Heart right ventricle (tissue), 16 donors: Measurements from ENCODE around the gene PTPRG. TPM values are rescaled to one million over a fixed set of nuclear protein-coding genes. Genes with fewer than 3 reads are reported as not detected.

Experiments
- ATAC-seq, 8 donors: fragments of 200-7000 bp; cut with Tn5 transposase; one replicate each; pipeline ENCODE4 v1.9.1; 2020; ENCODE audit warnings: mild to moderate bottlenecking in 8 of 8, moderate library complexity in 8 of 8, moderate number of reproducible peaks in 1 of 8
- DNase-seq, 2 donors: peaks; one replicate each; pipeline ENCODE4 v3.0.0-alpha.2; 2020
- H3K27ac ChIP-seq, 10 donors: fragments of 200-600 bp; sonication (generic) in 2 of 10; one replicate each; pipeline versions ENCODE4 v1.5.0 to v1.8.0; 2020 to 2022; ENCODE audit warnings: mild to moderate bottlenecking in 3 of 10
- H3K27me3 ChIP-seq, 7 donors: fragments of 200-600 bp; one replicate each; pipeline ENCODE4 v1.8.0; 2021 to 2022; ENCODE audit warnings: mild to moderate bottlenecking in 2 of 7
- H3K36me3 ChIP-seq, 9 donors: fragments of 200-600 bp; sonication (generic) in 1 of 9; one replicate each; pipeline versions ENCODE4 v1.5.0 to v1.8.0; 2020 to 2022; ENCODE audit warnings: mild to moderate bottlenecking in 2 of 9
- H3K4me1 ChIP-seq, 9 donors: fragments of 200-600 bp; sonication (generic) in 1 of 9; one replicate each; pipeline versions ENCODE4 v1.5.0 to v1.8.0; 2020 to 2022; ENCODE audit warnings: mild to moderate bottlenecking in 4 of 9
- H3K4me3 ChIP-seq, 10 donors: fragments of 200-600 bp; sonication (generic) in 2 of 10; one replicate each; pipeline versions ENCODE4 v1.5.0 to v1.8.0; 2020 to 2022; ENCODE audit warnings: mild to moderate bottlenecking in 7 of 10, moderate library complexity in 2 of 10
- H3K9me3 ChIP-seq, 11 donors: fragments of 200-600 bp in 10 of 11; sonication (generic) in 2 of 11; one replicate each; pipeline versions ENCODE4 v1.5.0 to v1.8.0; 2013 to 2022; ENCODE audit warnings: mild to moderate bottlenecking in 2 of 11, control low read depth in 1 of 11, moderate library complexity in 1 of 11
- WGBS, 2 donors: extraction: QIAGEN DNeasy Blood & Tissue Kit; methylation state at CpG; one replicate each; pipeline ENCODE4 v1.1.7; 2013; ENCODE audit warnings: inconsistent platforms in 1 of 2; 5-methylcytosine and 5-hydroxymethylcytosine counted together
- intact Hi-C, 10 donors: fragments of 100-400 bp; cut with DNase I; formaldehyde crosslinking; loops; one replicate each; pipeline versions ENCODE4 v1.11.1 to v1.14.2; 2022
- polyA plus RNA-seq, 2 donors: library from polyadenylated mRNA; stranded (reverse); fragments of 200-250 nt; gene quantifications; one replicate each; pipeline ENCODE4 v1.2.3, GENCODE V29; 2013
- total RNA-seq, 10 donors: library from RNA; stranded (reverse); fragmentation: NEBNext Ultra II Directional in 3 of 10; extraction: Animal tissue kit (Norgen Biotek cat#: 25700) in 3 of 10; gene quantifications; one replicate each; pipeline versions ENCODE4 v1.2.1 to v1.2.4, GENCODE V29; 2021 to 2023
- TF ChIP-seq, protein P1 (sequence below), 9 donors: fragments of 200-600 bp; sonication (generic) in 2 of 9; IDR thresholded peaks; one replicate each; pipeline versions ENCODE4 v1.5.0 to v1.8.0; 2021 to 2022; ENCODE audit warnings: antibody characterized with exemption in 9 of 9, mild to moderate bottlenecking in 5 of 9, moderate library complexity in 1 of 9
- donor health status: Arrhythmogenic right ventricular cardiomyopathy.
- donor health status: ischemic (EF 13 %, LVEDD 7.1; RV severe dilation, severe dysfunction).
- donor health status: healthy with polysubstance abuse.
- donor health status: DM: no; HTN: yes; CAD: no.
- donor health status: DM: no; HTN: no; CAD: no.
- donor health status: ischemic (EF 25% LVEDD 6.9; RV normal size, moderate dysfunction).
- donor health status: ischemic (EF 25% LVEDD 5.7; RV mildly dilated, moderate dysfunction).
- donor health status: healthy.
- donor health status: DM: yes; HTN: yes; CAD: no.
- donor health status: Ischemic cardiomyopathy.
- donor health status: ischemic (EF 35%, LVEDD 5.7; RV mildly dilated, moderate dysfunction).
- donor health status: nonischemic (EF 11% LVEDD 7.7; RV severe dilation, severe dysfunction).
- donor health status: DM: yes; HTN: yes; CAD: no.
- donor health status: PGD.
- donor health status: ischemic (EF 29% LVEDD 5.4; RV normal size, mild dysfunction).
- donor health status: nonischemic (EF 23%, LVEDD 6.1; RV moderate dilation, normal function).

PTPRG gene
- total and polyA plus RNA-seq, 12 donors = 10.1 to 38.3 (median 32.6) TPM

DNA sequence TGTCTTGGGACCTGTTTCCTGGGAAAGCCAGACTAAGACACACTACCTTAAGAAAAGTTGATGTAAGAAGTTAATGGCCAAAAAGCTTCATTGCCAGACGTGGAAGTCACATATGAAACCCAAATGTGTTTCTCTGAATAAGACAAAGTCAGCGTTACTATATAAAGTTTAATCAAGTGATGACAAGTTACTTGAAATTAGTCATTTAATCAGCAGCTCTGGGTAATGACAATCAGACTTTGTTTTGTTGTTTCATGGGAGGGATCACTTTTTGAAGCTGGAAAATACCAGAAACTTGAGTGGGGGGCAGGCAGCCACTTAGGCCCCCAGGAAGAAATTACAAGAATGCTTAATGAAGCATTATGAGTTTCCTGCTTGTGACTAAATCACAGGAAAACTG is 218.6 kb downstream of the PTPRG start:
- ATAC-seq = no peak

DNA sequence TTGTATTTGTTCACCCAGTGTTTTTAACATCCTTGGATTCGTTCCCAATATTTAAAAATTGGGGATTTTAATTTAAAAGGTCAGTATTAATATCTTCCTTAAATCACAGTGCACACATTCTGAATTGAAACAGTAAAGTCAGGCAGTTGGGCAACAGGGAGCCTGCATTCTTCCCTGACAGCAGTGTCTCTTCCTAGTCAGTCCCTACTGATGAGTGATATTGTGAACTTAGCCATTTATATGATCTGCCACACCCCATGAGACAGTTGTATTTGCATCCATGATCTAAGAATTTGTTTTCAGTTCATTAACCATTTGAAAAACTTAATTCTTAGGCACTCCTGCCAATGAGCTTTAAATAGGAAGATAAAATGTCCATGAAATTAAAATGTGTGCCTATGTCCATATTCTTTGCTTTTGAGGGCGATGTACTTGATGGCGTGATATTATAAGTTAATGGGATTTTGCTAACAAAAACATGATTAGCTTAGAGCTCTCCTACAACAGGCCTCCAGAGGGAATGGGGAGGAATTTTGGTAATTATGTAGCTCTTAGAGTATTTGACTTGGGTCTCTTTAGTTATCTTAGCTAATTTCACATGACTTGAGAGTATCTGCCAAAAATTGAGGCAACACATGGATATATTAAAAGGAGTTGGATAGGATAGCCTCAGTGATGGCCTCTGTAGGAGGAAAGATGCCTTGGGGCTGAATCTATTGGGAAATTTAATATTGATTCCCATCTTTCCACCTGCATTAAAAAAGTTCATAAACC is 219.3 kb downstream of the PTPRG start:
- H3K27me3 ChIP-seq = no peaks in the 10 kb centered on the region
- peak overlapping the region in 1 of 10 donors; percentile 39 for H3K27ac ChIP-seq
- TF ChIP-seq, protein P1, sequence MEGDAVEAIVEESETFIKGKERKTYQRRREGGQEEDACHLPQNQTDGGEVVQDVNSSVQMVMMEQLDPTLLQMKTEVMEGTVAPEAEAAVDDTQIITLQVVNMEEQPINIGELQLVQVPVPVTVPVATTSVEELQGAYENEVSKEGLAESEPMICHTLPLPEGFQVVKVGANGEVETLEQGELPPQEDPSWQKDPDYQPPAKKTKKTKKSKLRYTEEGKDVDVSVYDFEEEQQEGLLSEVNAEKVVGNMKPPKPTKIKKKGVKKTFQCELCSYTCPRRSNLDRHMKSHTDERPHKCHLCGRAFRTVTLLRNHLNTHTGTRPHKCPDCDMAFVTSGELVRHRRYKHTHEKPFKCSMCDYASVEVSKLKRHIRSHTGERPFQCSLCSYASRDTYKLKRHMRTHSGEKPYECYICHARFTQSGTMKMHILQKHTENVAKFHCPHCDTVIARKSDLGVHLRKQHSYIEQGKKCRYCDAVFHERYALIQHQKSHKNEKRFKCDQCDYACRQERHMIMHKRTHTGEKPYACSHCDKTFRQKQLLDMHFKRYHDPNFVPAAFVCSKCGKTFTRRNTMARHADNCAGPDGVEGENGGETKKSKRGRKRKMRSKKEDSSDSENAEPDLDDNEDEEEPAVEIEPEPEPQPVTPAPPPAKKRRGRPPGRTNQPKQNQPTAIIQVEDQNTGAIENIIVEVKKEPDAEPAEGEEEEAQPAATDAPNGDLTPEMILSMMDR (IDR thresholded peaks at IDR 0.05) = no peak
- intact Hi-C loops = no loop called here
- no peaks in the 10 kb centered on the region for H3K36me3 ChIP-seq
- no peaks in the 10 kb centered on the region for H3K9me3 ChIP-seq
- peak in 5 of 8 donors; percentile 36 to 64 (median 59) for ATAC-seq
- peaks cover 5 to 43% (median 25%) of the 10 kb centered on the region in 9 donors for H3K4me1 ChIP-seq
- 67 to 77% methylated on average over 3 of the region's 3 CpGs for WGBS, 2 donors
- H3K4me3 ChIP-seq = no peak overlapping the region
- DNase-seq = no peak

More for the DNA sequence above, 218.6 kb downstream of the PTPRG start:
- WGBS, 2 donors = 29 to 45% methylated on average over 2 of the region's 2 CpGs
- Histone ChIP-seq H3K9me3 (no peaks in the 10 kb centered on the region), H3K4me1 (peaks cover 5 to 44% (median 25%) of the 10 kb centered on the region in 9 donors), H3K27me3 (no peaks in the 10 kb centered on the region), H3K27ac (peak overlapping the region in 1 of 10 donors; percentile 39), H3K4me3 (no peak overlapping the region), H3K36me3 (no peaks in the 10 kb centered on the region)
- no peak for DNase-seq
- intact Hi-C loops = no loop called here
- TF ChIP-seq, protein P1 (IDR thresholded peaks at IDR 0.05) = no peak

DNA sequence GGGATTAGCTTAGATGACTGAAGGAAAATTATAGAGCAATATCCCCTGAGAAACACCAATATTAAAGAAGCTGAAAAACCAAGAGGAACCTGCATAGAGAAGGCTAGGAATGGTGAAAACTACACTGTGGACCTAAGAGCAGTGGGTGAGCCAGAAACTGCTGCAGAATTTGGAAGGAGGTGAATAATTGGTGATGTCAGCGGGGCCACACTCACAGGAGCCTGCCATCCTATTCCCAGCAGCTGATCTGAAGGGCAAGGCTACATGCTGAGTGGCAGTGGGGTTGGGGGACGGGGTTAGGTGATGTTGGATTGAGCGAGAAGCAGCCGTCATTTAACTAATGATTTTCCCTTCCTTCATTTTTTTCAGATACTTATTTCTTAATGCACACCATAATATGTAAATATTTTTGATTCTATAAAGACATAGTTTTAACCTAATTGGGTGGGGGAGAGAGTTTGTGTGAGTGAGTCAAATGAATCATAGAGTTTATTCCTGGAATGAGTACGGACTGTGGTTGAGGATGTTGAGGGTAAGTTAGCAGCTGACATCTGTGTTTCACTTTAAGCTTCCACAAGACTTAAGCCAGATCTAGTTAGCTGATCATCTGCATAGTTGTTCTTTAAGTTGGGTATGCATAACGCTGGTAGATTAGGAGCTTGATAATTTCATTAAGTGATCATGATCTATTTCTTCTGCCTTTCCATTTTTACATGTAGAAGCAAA is 222.8 kb downstream of the PTPRG start:
- no peak overlapping the region for H3K4me3 ChIP-seq
- TF ChIP-seq, protein P1 (IDR thresholded peaks at IDR 0.05) = no peak
- H3K27me3 ChIP-seq = no peaks in the 10 kb centered on the region
- intact Hi-C loops = no loop called here
- peaks cover 0 to 8% (median 0%) of the 10 kb centered on the region in 11 donors for H3K9me3 ChIP-seq
- H3K36me3 ChIP-seq = no peaks in the 10 kb centered on the region
- 84 to 92% methylated on average over 6 of the region's 6 CpGs for WGBS, 2 donors
- H3K4me1 ChIP-seq = peaks cover 5 to 44% (median 23%) of the 10 kb centered on the region in 9 donors
- ATAC-seq (peak in 2 of 8 donors; percentile 18 to 32), DNase-seq (no peak)
- H3K27ac ChIP-seq = no peak overlapping the region

DNA sequence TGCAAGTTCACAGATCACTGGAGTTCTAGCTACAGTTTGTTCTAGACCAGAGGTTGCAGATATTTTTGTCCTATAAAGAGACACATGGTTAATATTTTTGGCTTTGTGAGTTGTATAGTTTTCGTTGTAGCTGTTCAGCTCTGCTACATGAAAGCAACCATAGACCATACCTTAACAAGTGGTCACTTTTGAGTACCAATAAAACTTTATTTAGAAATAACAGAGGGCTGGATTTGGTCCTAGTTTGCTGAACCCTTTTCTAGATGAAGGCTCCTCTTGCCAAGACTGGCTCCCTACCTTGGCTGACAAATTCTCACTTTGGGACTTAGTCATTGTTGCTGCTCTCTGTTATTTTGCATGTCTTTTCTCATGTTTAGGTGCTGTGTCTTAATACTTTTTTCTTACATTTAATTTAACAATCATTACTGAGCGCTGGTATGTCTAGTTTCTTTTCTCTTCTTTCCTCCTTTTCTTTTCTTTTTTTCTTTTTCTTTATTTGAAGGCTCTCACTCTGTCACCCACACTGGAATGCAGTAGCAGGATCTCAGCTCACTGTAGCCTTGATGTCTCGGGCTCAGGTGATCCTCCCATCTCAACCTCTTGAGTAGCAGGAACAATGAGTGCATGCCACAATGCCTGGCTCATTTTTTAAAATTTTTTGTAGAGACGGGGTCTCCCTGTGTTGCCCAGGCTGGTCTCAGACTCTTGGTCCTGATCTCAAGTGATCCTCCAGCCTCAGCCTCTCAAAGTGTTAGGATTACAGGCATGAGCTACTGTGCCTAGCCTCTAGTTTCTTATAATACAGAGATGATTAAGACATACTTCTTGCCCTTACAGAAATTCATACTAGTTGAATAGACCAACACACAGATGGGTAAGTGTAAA is 227.5 kb downstream of the PTPRG start:
- no peaks in the 10 kb centered on the region for H3K36me3 ChIP-seq
- TF ChIP-seq, protein P1 (IDR thresholded peaks at IDR 0.05) = no peak
- no peaks in the 10 kb centered on the region for H3K27me3 ChIP-seq
- DNase-seq (no peak), ATAC-seq (no peak)
- H3K9me3 ChIP-seq = peaks cover 0 to 8% (median 0%) of the 10 kb centered on the region in 11 donors
- H3K4me3 ChIP-seq = no peak overlapping the region
- H3K4me1 ChIP-seq = peaks cover 0 to 41% (median 20%) of the 10 kb centered on the region in 9 donors
- 92 to 94% methylated on average over 4 of the region's 4 CpGs for WGBS, 2 donors
- intact Hi-C loops = no loop called here
- H3K27ac ChIP-seq = no peak overlapping the region
